ENCODE data around the gene ACCS. TPM values are rescaled to one million over a fixed set of nuclear protein-coding genes. Genes with fewer than 3 reads are reported as not detected.
A peak's percentile ranks its signal among the peaks of the same experiment; 100 is the strongest.

The ACCS gene
- total RNA-seq (10 to 100 TPM; 29.3 to 42.1 TPM), polyA plus RNA-seq (ENCODE audit: insufficient read length in 6 of 6) (10 to 100 TPM; 48.1 to 88.1 (median 64.1) TPM)
- long read RNA-seq, donor 1, partial matches to known transcripts: 0 of 1 reads
- long read RNA-seq, donor 1, other reads (novel, unspliced or antisense): 0 of 1 reads
- long read RNA-seq, donor 2: 0 reads
- long read RNA-seq, donor 3: 0 reads
- long read RNA-seq, donor 4, partial matches to known transcripts: 0 of 4 reads
- long read RNA-seq, donor 4, other reads (novel, unspliced or antisense): 4 of 4 reads
- long read RNA-seq, donor 5, partial matches to known transcripts: 8 of 9 reads
- long read RNA-seq, donor 5, other reads (novel, unspliced or antisense): 0 of 9 reads
- long read RNA-seq, donor 6: 0 reads
- long read RNA-seq, donor 7, partial matches to known transcripts: 14 of 15 reads
- long read RNA-seq, donor 7, other reads (novel, unspliced or antisense): 0 of 15 reads
- long read RNA-seq, donor 8: 0 reads
- long read RNA-seq, donor 9: 0 reads
- long read RNA-seq, donor 10, partial matches to known transcripts: 1 of 3 reads
- long read RNA-seq, donor 10, other reads (novel, unspliced or antisense): 0 of 3 reads
- long read RNA-seq, donor 11: 0 reads
- long read RNA-seq, donor 12, partial matches to known transcripts: 0 of 1 reads
- long read RNA-seq, donor 12, other reads (novel, unspliced or antisense): 0 of 1 reads

GRCh38 chr11:44065841-44066731 lies at the start of gene ACCS:
Gene ACCS (plus strand): TSS chr11:44066270. CDS start chr11:44067628, 1,358 bp downstream.
- TF ChIP-seq CTCF (IDR thresholded peaks at IDR 0.05): peak; percentile 64 to 85
- Histone ChIP-seq H3K9me3 (no peaks in the 10 kb centered on the region), H3K4me3 (peak within 1 kb of the TSS; percentile 62 to 77), H3K4me1 (peaks cover 0 to 16% of the 10 kb centered on the region in 2 donors), H3K27ac (peak within 1 kb of the TSS; percentile 90 to 91), H3K27me3 (no peaks in the 10 kb centered on the region), H3K36me3 (peaks cover 0 to 8% of the 10 kb centered on the region in 2 donors)
- ATAC-seq (peak; percentile 98), DNase-seq (peak; percentile 93 to 97 (median 96))
- intact Hi-C loops (cut with DNase I): no loop called here

GRCh38 chr11:44016546-44017442 lies 49.3 kb upstream of the ACCS start:
- no peak overlapping the region for H3K4me3 ChIP-seq
- no peaks in the 10 kb centered on the region for H3K36me3 ChIP-seq
- intact Hi-C loops (cut with DNase I): no loop called here

GRCh38 chr11:44017443-44018126 lies 48.5 kb upstream of the ACCS start:
- H3K27me3 ChIP-seq: no peaks in the 10 kb centered on the region
- intact Hi-C loops (cut with DNase I): no loop called here
- peaks cover 0 to 5% of the 10 kb centered on the region in 2 donors for H3K9me3 ChIP-seq
- ATAC-seq: no peak
- TF ChIP-seq CTCF (IDR thresholded peaks at IDR 0.05): no peak
- H3K4me3 ChIP-seq: no peak overlapping the region
- no peaks in the 10 kb centered on the region for H3K36me3 ChIP-seq
- H3K27ac ChIP-seq: no peak overlapping the region
- no peak for DNase-seq
- H3K4me1 ChIP-seq: no peaks in the 10 kb centered on the region

More at GRCh38 chr11:44016546-44017442, 49.3 kb upstream of the ACCS start:
- Histone ChIP-seq H3K27me3 (no peaks in the 10 kb centered on the region), H3K9me3 (no peaks in the 10 kb centered on the region), H3K4me1 (no peaks in the 10 kb centered on the region), H3K27ac (no peak overlapping the region)
- ATAC-seq (no peak), DNase-seq (no peak)
- no peak for TF ChIP-seq CTCF (IDR thresholded peaks at IDR 0.05)

GRCh38 chr11:44018127-44018521 lies 47.9 kb upstream of the ACCS start:
- intact Hi-C loops (cut with DNase I): no loop called here
- peak; percentile 37 for ATAC-seq
- Histone ChIP-seq H3K9me3 (peaks cover 0 to 5% of the 10 kb centered on the region in 2 donors), H3K27me3 (no peaks in the 10 kb centered on the region), H3K4me1 (no peaks in the 10 kb centered on the region), H3K36me3 (no peaks in the 10 kb centered on the region), H3K4me3 (no peak overlapping the region), H3K27ac (no peak overlapping the region)
- DNase-seq: no peak
- TF ChIP-seq CTCF (IDR thresholded peaks at IDR 0.05): no peak

Data from left lung (tissue), 14 donors.